Measurements from ENCODE around the gene OR51V1.
"Not testable (repeated sequence)": the region's sequence is repeated elsewhere in the genome, so short reads cannot be mapped to it uniquely, and the experiment has no call there.

OR51V1 gene, protein sequence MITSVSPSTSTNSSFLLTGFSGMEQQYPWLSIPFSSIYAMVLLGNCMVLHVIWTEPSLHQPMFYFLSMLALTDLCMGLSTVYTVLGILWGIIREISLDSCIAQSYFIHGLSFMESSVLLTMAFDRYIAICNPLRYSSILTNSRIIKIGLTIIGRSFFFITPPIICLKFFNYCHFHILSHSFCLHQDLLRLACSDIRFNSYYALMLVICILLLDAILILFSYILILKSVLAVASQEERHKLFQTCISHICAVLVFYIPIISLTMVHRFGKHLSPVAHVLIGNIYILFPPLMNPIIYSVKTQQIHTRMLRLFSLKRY

DNA sequence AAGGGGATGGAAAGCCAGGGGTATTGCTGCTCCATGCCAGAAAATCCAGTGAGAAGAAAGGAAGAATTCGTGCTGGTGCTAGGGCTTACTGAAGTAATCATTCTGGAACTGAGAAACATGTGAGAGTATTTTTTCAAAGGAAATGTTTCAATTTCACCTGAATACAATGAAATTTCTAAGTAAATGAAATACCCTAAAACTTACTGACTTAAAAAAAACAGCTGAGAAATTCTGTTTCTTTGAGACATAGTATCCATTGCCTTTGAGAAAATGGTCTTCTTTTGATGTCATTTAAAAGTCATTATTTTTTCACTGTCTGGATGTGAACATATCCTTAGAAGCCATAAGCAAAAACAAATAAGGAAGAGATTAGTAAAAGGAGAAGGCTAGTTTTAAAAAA is at the start of gene OR51V1:
TSS of gene OR51V1 (minus strand) at position 101 of the 400 bp plus-strand sequence. CDS start at position 101, 0 bp downstream.
- no peak within 1 kb of the TSS for H3K4me3 ChIP-seq (ENCODE audit: low read depth, low read length)
- DNase-seq (ENCODE audit: low read depth), result no peak
- TF ChIP-seq, protein P1, sequence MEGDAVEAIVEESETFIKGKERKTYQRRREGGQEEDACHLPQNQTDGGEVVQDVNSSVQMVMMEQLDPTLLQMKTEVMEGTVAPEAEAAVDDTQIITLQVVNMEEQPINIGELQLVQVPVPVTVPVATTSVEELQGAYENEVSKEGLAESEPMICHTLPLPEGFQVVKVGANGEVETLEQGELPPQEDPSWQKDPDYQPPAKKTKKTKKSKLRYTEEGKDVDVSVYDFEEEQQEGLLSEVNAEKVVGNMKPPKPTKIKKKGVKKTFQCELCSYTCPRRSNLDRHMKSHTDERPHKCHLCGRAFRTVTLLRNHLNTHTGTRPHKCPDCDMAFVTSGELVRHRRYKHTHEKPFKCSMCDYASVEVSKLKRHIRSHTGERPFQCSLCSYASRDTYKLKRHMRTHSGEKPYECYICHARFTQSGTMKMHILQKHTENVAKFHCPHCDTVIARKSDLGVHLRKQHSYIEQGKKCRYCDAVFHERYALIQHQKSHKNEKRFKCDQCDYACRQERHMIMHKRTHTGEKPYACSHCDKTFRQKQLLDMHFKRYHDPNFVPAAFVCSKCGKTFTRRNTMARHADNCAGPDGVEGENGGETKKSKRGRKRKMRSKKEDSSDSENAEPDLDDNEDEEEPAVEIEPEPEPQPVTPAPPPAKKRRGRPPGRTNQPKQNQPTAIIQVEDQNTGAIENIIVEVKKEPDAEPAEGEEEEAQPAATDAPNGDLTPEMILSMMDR (IDR thresholded peaks at IDR 0.05; ENCODE audit: control insufficient read depth, extremely low read depth, insufficient read depth), result no peak

DNA sequence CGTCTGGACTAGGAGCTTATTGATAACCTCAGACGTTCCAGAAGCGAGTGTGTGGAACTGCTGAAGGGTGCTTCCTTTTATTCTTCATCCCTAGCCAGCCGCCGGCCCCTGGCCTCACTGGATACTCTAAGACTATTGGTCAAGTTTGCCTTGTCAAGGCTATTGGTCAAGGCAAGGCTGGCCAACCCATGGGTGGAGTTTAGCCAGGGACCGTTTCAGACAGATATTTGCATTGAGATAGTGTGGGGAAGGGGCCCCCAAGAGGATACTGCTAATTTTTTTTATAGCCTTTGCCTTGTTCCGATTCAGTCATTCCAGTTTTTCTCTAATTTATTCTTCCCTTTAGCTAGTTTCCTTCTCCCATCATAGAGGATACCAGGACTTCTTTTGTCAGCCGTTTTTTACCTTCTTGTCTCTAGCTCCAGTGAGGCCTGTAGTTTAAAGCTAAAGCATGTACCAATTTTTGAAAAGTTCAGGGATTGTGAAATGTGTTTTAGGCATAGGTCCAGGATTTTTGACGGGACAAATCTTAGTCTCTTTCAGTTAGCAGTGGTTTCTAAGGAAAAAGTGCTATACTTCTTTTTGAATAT is 49.4 kb upstream of the OR51V1 start, which contains the start of gene HBG1:
TSS of gene HBG1 (minus strand) at position 51 of the 590 bp plus-strand sequence. CDS start 53 bp downstream, outside the sequence.
- DNase-seq (ENCODE audit: low read depth), result not testable (repeated sequence)

DNA sequence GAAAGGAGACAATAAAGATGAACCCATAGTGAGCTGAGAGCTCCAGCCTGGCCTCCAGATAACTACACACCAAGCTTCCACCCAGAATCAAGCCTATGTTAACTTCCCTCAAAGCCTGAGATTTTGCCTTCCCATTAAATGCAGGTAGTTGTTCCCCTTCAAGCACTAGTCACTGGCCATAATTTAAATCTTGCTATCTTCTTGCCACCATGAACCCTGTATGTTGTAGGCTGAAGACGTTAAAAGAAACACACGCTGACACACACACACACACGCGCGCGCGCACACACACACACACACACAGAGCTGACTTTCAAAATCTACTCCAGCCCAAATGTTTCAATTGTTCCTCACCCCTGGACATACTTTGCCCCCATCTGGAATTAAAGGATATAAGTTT is 48.0 kb upstream of the OR51V1 start:
- DNase-seq (ENCODE audit: low read depth); H3K4me3 ChIP-seq (ENCODE audit: low read depth, low read length): not testable (repeated sequence)

More for the DNA sequence above, 49.4 kb upstream of the OR51V1 start, which contains the start of gene HBG1:
- H3K4me3 ChIP-seq (ENCODE audit: low read depth, low read length), result not testable (repeated sequence)

DNA sequence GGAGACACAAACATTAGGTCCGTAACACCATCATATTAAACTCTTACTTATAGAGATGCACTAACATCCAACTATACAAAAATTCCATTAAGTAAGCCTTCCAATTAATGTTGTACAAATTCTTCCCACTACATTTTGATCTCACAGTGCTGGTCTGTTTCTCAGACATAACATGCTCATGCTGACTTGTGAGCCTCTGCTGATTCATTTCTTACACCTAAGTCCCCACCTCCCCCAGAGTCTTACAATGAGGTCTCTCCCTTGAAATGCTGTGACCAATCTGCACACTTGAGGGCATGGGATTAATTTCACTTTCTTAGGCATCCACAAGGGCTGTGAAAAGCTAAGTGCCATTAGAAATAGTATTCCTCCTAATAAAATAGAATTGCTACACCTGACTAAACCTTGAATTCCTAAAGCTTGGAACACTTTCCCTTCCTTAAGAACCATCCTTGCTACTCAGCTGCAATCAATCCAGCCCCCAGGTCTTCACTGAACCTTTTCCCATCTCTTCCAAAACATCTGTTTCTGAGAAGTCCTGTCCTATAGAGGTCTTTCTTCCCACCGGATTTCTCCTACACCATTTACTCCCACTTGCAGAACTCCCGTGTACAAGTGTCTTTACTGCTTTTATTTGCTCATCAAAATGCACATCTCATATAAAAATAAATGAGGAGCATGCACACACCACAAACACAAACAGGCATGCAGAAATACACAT is 47.1 kb upstream of the OR51V1 start:
- DNase-seq (ENCODE audit: low read depth), result no peak
- TF ChIP-seq, protein P1 (IDR thresholded peaks at IDR 0.05; ENCODE audit: control insufficient read depth, extremely low read depth, insufficient read depth), result no peak
- H3K4me3 ChIP-seq (ENCODE audit: low read depth, low read length), result no peak overlapping the region

DNA sequence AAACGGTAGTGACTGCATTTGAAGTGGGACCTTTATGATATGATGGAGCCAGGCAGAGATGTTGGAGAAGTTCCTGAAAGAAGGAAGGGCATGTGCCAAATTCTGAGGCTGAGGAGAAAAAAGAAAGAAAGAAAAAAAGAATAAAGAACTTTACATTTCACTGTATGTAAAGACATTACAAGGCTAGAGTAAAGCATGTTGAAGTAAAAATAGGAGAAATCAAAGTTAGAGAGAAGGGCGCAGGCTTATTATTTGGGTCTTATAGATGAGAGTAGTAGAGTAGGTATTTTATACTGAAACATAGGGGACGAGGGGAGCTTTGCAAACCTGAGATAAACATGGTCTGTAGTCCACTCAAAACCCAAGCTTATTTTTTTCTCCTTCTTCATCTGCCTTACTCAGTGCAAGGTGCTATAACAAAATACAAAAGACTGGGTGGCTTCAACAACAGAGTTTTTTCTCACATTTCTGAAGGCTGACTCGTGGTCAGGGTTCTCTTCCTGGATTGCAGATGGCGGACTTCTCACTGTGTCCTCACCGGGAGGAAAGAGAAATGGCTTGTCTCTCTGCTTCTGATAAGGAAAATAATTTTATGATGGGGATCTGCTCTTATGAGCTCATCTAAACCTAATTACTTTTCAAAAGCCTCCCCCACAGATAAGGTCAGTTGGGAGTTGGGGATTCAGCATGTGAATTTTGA is 46.4 kb upstream of the OR51V1 start:
- no peak for DNase-seq (ENCODE audit: low read depth)
- no peak overlapping the region for H3K4me3 ChIP-seq (ENCODE audit: low read depth, low read length)
- TF ChIP-seq, protein P1 (IDR thresholded peaks at IDR 0.05; ENCODE audit: control insufficient read depth, extremely low read depth, insufficient read depth), result no peak

DNA sequence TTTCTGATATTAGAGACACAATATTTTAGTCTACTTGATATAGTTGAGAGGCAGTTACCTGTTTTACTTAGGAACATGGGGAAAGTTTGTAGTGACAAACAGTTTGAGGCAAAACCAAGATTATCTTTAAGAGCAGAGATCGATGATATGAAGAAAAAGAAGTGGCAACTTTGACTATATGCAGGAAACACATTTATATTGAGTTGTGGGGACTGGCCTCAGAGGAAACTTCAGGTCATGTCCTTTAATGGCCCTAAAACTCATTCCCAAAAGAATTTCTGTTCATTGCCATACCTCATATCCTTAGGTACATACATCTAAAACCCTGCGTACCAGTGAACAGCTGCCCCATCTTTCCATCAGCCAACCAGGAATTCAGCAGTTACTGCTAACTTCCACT is 44.7 kb upstream of the OR51V1 start:
- no peak overlapping the region for H3K4me3 ChIP-seq (ENCODE audit: low read depth, low read length)
- DNase-seq (ENCODE audit: low read depth), result no peak
- TF ChIP-seq, protein P1 (IDR thresholded peaks at IDR 0.05; ENCODE audit: control insufficient read depth, extremely low read depth, insufficient read depth), result no peak

DNA sequence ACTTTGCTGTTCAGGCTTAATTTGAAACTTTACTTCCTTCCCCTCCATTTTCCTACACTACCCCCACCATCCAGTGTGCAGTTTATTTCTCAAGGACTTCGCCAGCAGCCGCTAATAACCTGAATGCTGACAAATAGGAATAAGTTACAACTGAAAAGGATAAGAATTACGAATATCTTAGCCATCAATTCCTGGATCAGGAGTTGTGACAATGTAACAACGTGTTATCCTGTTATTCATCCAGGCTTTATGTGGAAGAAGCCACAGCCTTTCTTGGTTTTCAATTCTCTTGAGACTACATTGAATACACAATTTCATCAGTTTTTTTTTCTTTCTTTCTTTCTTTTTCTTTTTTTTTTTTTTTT is 43.3 kb upstream of the OR51V1 start:
- TF ChIP-seq, protein P1 (IDR thresholded peaks at IDR 0.05; ENCODE audit: control insufficient read depth, extremely low read depth, insufficient read depth), result no peak
- H3K4me3 ChIP-seq (ENCODE audit: low read depth, low read length), result no peak overlapping the region
- DNase-seq (ENCODE audit: low read depth), result no peak

Measured in LNCaP clone FGC (cell line).